ENCODE measurements around the gene MBNL2.

MBNL2 gene

GRCh38 chr13:97321616-97322321, 99.6 kb downstream of the MBNL2 start:
- DNase-seq (ENCODE audit: low read depth in 1 of 2, low spot score in 1 of 2), result no peak

GRCh38 chr13:97322740-97323342, 100.7 kb downstream of the MBNL2 start:
- DNase-seq (ENCODE audit: low read depth in 1 of 2, low spot score in 1 of 2), result no peak

GRCh38 chr13:97324115-97324514, 102.0 kb downstream of the MBNL2 start:
- DNase-seq (ENCODE audit: low read depth in 1 of 2, low spot score in 1 of 2), result no peak

- no peak for DNase-seq (ENCODE audit: low read depth in 1 of 2, low spot score in 1 of 2)
Observed at GRCh38 chr13:97325738-97326137, 103.6 kb downstream of the MBNL2 start.

GRCh38 chr13:97327086-97327485, 105.0 kb downstream of the MBNL2 start:
- no peak for DNase-seq (ENCODE audit: low read depth in 1 of 2, low spot score in 1 of 2)

GRCh38 chr13:97327506-97328221, 105.5 kb downstream of the MBNL2 start:
- no peak for DNase-seq (ENCODE audit: low read depth in 1 of 2, low spot score in 1 of 2)

- DNase-seq (ENCODE audit: low read depth in 1 of 2, low spot score in 1 of 2), result no peak
Observed at GRCh38 chr13:97328222-97328790, 106.2 kb downstream of the MBNL2 start.

GRCh38 chr13:97329331-97329730, 107.2 kb downstream of the MBNL2 start:
- DNase-seq (ENCODE audit: low read depth in 1 of 2, low spot score in 1 of 2), result no peak

GRCh38 chr13:97330448-97330847, 108.3 kb downstream of the MBNL2 start:
- no peak for DNase-seq (ENCODE audit: low read depth in 1 of 2, low spot score in 1 of 2)

GRCh38 chr13:97332742-97333141, 110.6 kb downstream of the MBNL2 start:
- DNase-seq (ENCODE audit: low read depth in 1 of 2, low spot score in 1 of 2), result no peak

- no peak for DNase-seq (ENCODE audit: low read depth in 1 of 2, low spot score in 1 of 2)
Observed at GRCh38 chr13:97333983-97334382, 111.8 kb downstream of the MBNL2 start.

GRCh38 chr13:97334690-97335089, 112.6 kb downstream of the MBNL2 start:
- DNase-seq (ENCODE audit: low read depth in 1 of 2, low spot score in 1 of 2), result no peak

- DNase-seq (ENCODE audit: low read depth in 1 of 2, low spot score in 1 of 2), result no peak
Observed at GRCh38 chr13:97335488-97336134, 113.5 kb downstream of the MBNL2 start.

GRCh38 chr13:97337985-97338499, 115.9 kb downstream of the MBNL2 start:
- no peak for DNase-seq (ENCODE audit: low read depth in 1 of 2, low spot score in 1 of 2)

GRCh38 chr13:97338571-97338970, 116.4 kb downstream of the MBNL2 start:
- no peak for DNase-seq (ENCODE audit: low read depth in 1 of 2, low spot score in 1 of 2)

- no peak for DNase-seq (ENCODE audit: low read depth in 1 of 2, low spot score in 1 of 2)
Observed at GRCh38 chr13:97339019-97339987, 117.2 kb downstream of the MBNL2 start.

- DNase-seq (ENCODE audit: low read depth in 1 of 2, low spot score in 1 of 2), result no peak
Observed at GRCh38 chr13:97339988-97340749, 118.0 kb downstream of the MBNL2 start.

- no peak for DNase-seq (ENCODE audit: low read depth in 1 of 2, low spot score in 1 of 2)
Observed at GRCh38 chr13:97341135-97341534, 119.0 kb downstream of the MBNL2 start.

- DNase-seq (ENCODE audit: low read depth in 1 of 2, low spot score in 1 of 2), result no peak
Observed at GRCh38 chr13:97342136-97342535, 120.0 kb downstream of the MBNL2 start.
